Smooth muscle cell of the brain vasculature (primary cell): ENCODE data around the gene TLK1.
A peak's percentile ranks its signal among the peaks of the same experiment; 100 is the strongest.
"Not testable (repeated sequence)": the region's sequence is repeated elsewhere in the genome, so short reads cannot be mapped to it uniquely, and the experiment has no call there.

ENCODE experiments used
- DNase-seq: peaks from one replicate; pipeline ENCODE4 v3.0.0-alpha.2; 2012; ENCODE audit warnings: low read depth, low spot score

Gene TLK1

GRCh38 chr2:171143670-171144062 lies 17.0 kb downstream of the TLK1 start:
- DNase-seq, result no peak

DNA sequence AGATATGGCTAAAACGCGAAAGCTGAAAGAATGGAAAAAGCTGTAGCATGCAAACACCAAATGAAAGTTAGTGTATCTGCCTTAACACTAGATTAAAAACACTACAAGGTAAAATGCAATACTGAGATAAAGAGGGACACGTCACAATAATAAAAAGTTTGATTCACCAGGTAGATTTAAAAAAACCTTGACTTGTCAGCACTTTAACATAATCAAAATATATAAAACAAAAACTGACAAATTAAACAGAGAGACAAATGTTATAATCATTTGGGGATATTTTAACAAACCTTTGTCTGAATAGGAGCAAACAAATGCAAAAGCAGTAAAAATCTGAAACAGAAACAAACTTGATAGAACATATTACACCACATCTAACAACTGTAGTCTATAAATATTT lies 18.3 kb downstream of the TLK1 start:
- no peak for DNase-seq

DNA sequence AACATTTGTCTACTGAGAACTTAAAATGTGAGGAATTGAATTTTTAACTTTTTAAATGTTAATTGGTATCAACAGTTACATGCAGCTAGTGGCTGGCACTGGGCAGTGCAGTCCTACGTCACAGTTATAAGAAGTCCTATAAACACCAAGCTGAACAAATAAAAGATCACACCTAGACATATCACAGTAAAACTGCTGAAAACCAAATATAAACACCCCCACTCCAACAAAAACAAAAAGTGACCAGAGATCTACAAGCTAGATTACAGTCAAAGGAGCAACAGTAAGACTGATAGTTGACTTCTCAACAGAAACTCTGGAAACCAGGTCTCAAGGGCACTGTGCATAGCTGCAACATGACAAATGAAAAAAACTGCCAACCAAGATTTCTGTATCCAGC lies 19.4 kb downstream of the TLK1 start:
- no peak for DNase-seq

DNA sequence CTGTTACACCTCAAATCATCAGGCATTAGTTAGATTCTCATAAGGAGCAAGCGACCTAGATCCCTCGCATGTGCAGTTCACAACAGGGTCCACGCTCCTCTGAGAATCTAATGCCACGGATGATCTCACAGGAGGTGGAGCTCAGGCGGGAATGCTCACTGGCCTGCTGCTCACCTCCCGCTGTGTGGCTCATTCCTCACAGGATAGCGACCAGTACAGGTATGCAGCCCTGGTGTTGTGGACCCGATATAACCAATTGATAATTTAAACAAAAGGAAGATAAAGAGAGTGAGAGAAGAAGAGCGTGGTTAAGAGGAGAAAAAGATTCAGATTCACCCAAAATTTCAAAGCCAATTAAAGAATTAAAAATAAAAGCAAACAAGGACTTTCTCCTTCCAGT lies 20.8 kb downstream of the TLK1 start:
- DNase-seq, result no peak

GRCh38 chr2:171136024-171136423 lies 24.7 kb downstream of the TLK1 start:
- no peak for DNase-seq

- DNase-seq, result no peak
Observed at GRCh38 chr2:171134624-171135230, 26.0 kb downstream of the TLK1 start.

DNA sequence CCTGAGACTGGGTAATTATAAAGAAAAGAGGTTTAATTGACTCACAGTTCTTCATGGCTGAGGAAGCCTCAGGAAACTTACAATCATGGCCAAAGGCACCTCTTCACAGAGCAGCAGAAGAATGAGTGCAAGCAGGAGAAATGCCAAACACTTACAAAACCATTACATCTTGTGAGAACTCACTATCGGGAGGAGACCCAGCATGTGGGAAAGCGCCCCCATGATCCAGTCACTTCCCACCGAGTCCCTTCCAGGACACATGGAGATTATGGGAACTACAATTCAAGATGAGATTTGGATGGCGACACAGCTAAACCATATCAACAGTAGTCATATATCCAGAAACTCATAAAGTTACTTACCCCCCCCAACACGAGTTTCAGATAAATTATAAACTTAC lies 28.6 kb downstream of the TLK1 start:
- DNase-seq, result no peak

DNA sequence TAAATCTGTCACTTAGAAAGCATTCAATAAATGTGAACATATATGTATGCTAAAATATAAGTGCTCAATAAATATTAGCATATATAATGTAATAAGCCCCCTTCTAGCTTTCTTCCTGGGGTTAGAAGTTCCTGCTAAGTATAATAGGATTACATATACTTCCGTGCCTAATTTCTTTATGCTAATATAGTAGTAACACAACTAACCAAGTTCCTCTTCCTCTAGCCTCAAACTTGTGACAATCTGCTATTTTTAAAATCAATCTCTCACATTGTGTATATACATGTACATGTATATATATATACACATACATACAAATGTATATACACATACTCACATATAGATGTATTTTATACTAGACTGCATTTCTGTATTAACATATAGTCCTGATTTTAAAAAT lies 32.2 kb downstream of the TLK1 start:
- DNase-seq, result no peak

- DNase-seq, result no peak
Observed at GRCh38 chr2:171124541-171124940, 36.2 kb downstream of the TLK1 start.

GRCh38 chr2:171109571-171109970 lies 51.1 kb downstream of the TLK1 start:
- no peak for DNase-seq

DNA sequence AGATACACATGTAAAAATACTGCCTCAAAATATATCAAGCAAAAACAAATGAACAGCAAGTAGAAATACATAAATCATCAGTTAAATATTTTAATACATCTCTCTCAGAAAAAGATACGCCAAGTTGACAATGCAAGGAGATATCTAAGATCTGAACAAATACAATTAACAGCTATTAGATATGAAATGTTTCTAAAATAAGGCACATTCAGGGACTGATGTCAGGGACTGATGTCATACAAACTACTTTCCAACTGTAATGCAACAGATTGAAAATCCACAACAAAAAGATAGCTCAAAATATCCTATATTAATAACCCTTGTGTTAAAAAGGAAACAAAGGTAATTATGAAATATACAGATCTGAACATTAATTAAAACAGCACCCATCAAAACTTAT lies 51.7 kb downstream of the TLK1 start:
- no peak for DNase-seq

GRCh38 chr2:171107803-171108202 lies 52.9 kb downstream of the TLK1 start:
- no peak for DNase-seq

GRCh38 chr2:171104379-171104778 lies 56.3 kb downstream of the TLK1 start:
- DNase-seq, result no peak

- DNase-seq, result no peak
Observed at GRCh38 chr2:171102802-171103201, 57.9 kb downstream of the TLK1 start.

GRCh38 chr2:171100370-171100769 lies 60.3 kb downstream of the TLK1 start:
- no peak for DNase-seq

- no peak for DNase-seq
Observed at GRCh38 chr2:171098607-171099006, 62.1 kb downstream of the TLK1 start.

GRCh38 chr2:171095014-171095582 lies 65.6 kb downstream of the TLK1 start:
- no peak for DNase-seq

- DNase-seq, result not testable (repeated sequence)
Observed at GRCh38 chr2:171091517-171091916, 69.2 kb downstream of the TLK1 start.

DNA sequence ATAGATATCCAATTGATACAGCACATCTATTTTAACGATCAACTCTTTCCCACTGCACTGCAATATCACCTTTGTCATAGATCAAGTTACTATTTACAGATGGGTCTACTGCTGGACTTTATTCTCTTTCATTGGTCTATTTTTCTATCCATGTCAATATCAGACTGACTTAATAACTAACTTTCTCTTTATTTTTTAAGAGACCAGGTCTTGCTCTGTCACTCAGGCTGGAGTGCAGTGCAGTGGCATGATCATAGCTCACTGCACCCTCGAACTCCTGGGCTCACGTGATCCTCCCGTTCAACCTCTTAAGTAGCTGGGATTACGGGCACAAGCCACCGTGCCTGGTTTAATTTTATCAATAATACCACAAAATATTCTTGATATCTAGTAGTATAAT lies 71.2 kb downstream of the TLK1 start:
- no peak for DNase-seq

DNA sequence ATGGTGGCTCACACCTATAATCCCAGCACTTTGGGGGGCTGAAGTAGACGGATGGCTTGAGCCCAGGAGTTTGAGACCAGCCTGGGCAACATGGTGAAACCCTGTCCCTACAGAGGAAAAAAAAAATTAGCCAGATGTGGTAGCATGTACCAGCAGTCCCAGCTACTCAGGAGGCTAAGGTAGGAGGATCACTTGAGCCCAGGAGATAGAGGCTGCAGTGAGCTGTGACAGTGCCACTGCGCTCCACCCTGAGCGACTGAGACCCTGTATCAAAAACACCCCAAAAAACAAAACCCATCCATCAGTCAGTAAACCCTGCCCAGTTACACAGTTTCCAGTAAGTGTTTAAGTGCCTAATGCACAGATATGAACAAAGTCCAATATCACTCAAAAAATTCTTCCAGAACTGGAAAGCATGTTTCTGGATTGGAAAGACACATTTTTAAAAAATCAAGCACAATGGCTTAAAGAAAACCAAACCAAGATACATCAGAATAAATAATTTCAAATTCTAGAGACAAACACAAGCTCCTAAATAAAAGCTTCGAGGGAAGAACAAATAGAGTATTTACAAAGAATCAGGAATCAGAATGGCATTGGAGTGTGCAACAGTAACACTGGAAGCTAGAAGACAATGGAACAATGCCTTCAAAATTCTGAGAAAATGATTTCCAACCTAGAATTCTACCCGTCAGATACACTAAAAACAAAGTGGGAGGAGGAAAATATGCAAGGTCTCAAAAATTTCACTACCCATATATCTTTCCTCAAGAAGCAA lies 72.4 kb downstream of the TLK1 start:
- DNase-seq, result no peak

DNA sequence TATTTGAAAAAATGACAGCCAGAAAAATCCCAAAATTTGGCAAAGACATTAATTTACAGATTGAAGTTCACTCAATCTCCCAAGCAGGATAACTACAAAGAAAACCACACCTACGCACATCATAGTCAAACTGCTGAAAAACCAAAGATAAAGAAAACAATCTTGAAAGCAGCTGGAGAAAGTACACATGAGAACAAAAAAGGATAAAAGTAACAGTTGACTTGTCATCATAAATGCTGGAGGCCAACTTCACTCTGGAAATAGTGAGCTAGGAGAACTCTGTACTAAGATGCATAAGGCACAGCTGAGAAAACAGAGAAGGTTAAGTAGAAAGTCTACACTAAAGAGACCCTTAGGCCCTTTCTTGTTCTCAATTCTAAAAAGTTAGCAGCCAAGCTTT lies 73.1 kb downstream of the TLK1 start:
- no peak for DNase-seq

GRCh38 chr2:171086352-171087290 lies 74.1 kb downstream of the TLK1 start:
- peak; percentile 45 for DNase-seq
